A549 treated with CpdA at 1 μM for 4 hours (cell line): ENCODE results near the gene SLC15A5. TPM values are rescaled to one million over a fixed set of nuclear protein-coding genes. Genes with fewer than 3 reads are reported as not detected.

Experiments used
- total RNA-seq: library from RNA; stranded (reverse); fragments of 200-300 nt; extraction: Qiagen RNA extraction; gene quantifications from 5 replicates; pipeline ENCODE4 v1.2.3, GENCODE V29; 2022; ENCODE audit warnings: low read depth

SLC15A5 gene
- not detected in 5 replicates for total RNA-seq

DNA sequence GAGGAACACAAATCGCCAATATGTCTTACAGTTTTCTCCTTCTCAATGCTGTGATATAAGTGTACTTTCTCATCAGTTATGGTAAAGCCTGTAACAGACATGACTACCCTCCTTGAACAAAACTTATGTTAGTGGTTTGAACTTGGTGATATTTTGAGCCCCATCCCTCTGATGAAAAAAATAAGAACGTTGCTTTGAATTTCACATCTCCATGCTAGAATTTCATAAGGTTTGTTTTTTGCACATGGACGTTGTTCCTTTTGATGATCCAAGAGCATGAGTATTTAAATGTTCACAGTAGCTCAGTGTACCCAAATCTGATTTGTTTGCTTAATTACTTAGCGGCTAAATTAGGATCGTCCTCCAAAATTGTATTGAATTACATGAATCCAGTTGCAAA, at the start of gene SLC15A5:
Gene SLC15A5 (minus strand): TSS at position 101 of the 400 bp plus-strand sequence. CDS start 0 bp downstream, at position 101.

Other genes with a start within 250 kb of the SLC15A5 start
- gene MGST1, start 70.0 kb upstream of the SLC15A5 start, total RNA-seq = 733 to 785 TPM (median 773 TPM) in 5 replicates